Smooth muscle cell (in vitro differentiated cells): Measurements from ENCODE around the gene UCK2. TPM values are rescaled to one million over a fixed set of nuclear protein-coding genes. Genes with fewer than 3 reads are reported as not detected.
A peak's percentile ranks its signal among the peaks of the same experiment; 100 is the strongest.

Experiments
- DNase-seq: peaks from one replicate; lab custom pipeline; 2025; ENCODE audit not compliant: unreplicated experiment; lab: John Stamatoyannopoulos, UW
- H2AFZ ChIP-seq: fragments of 200-600 bp; sonication (generic); 2 replicates; pipeline ENCODE4 v1.6.0; 2016; ENCODE audit warnings: antibody characterized with exemption, low read depth, mild to moderate bottlenecking
- H3F3A ChIP-seq: fragments of 200-600 bp; sonication (generic); 2 replicates; pipeline ENCODE4 v1.6.0; 2017; ENCODE audit warnings: antibody characterized with exemption, low read depth
- H3K27ac ChIP-seq: fragments of 200-600 bp; sonication (generic); 2 replicates; pipeline ENCODE4 v1.5.1; 2016; ENCODE audit warnings: low read depth, mild to moderate bottlenecking
- H3K27me3 ChIP-seq: fragments of 200-600 bp; sonication (generic); 2 replicates; pipeline ENCODE4 v1.6.1; 2016; ENCODE audit warnings: low read depth, mild to moderate bottlenecking
- H3K36me3 ChIP-seq: fragments of 200-600 bp; sonication (generic); 2 replicates; pipeline ENCODE4 v1.5.1; 2016; ENCODE audit warnings: low read depth
- H3K4me1 ChIP-seq: fragments of 200-600 bp; sonication (generic); 2 replicates; pipeline ENCODE4 v1.5.1; 2016; ENCODE audit warnings: low read depth
- H3K4me2 ChIP-seq: fragments of 200-600 bp; sonication (generic); 2 replicates; pipeline ENCODE4 v1.6.0; 2016; ENCODE audit warnings: mild to moderate bottlenecking
- H3K4me3 ChIP-seq: fragments of 200-600 bp; sonication (generic); 2 replicates; pipeline ENCODE4 v1.5.1; 2016; ENCODE audit warnings: mild to moderate bottlenecking
- H3K79me2 ChIP-seq: fragments of 200-600 bp; sonication (generic); 2 replicates; pipeline ENCODE4 v1.6.0; 2016; ENCODE audit warnings: low read depth, mild to moderate bottlenecking
- H3K9ac ChIP-seq: fragments of 200-600 bp; sonication (generic); 2 replicates; pipeline ENCODE4 v1.6.0; 2016; ENCODE audit warnings: low read depth
- H3K9me3 ChIP-seq: fragments of 200-600 bp; sonication (generic); replicated peaks from 2 replicates; pipeline ENCODE4 v1.5.1; 2016; ENCODE audit warnings: low read depth
- H4K20me1 ChIP-seq: fragments of 200-600 bp; sonication (generic); 2 replicates; pipeline ENCODE4 v1.6.0; 2016; ENCODE audit warnings: low read depth
- CTCF ChIP-seq: fragments of 200-600 bp; sonication (generic); IDR thresholded peaks from 2 replicates; pipeline ENCODE4 v1.5.1; 2017; ENCODE audit warnings: borderline replicate concordance, mild to moderate bottlenecking, antibody characterized with exemption; ENCODE audit not compliant: insufficient read depth, poor library complexity, severe bottlenecking
- WGBS: methylation state at CpG from one replicate; pipeline ENCODE4 v1.1.7; 2016; ENCODE audit warnings: low lambda C conversion rate; 5-methylcytosine and 5-hydroxymethylcytosine counted together
- polyA plus RNA-seq: library from polyadenylated mRNA; unstranded; fragments of >200 nt; fragmentation: Nextera tagmentation; extraction: Ambion mirVana; gene quantifications from 2 replicates; pipeline ENCODE4 v1.2.1, GENCODE V29; 2016
- total RNA-seq: library from RNA; depleted of rRNA; stranded (reverse); fragments of >200 nt; gene quantifications from 2 replicates; pipeline ENCODE4 v1.2.3, GENCODE V29; 2014

UCK2 gene
- total and polyA plus RNA-seq, 2 experiments from 2014 or later, result 32.6 to 39.5 TPM

DNA sequence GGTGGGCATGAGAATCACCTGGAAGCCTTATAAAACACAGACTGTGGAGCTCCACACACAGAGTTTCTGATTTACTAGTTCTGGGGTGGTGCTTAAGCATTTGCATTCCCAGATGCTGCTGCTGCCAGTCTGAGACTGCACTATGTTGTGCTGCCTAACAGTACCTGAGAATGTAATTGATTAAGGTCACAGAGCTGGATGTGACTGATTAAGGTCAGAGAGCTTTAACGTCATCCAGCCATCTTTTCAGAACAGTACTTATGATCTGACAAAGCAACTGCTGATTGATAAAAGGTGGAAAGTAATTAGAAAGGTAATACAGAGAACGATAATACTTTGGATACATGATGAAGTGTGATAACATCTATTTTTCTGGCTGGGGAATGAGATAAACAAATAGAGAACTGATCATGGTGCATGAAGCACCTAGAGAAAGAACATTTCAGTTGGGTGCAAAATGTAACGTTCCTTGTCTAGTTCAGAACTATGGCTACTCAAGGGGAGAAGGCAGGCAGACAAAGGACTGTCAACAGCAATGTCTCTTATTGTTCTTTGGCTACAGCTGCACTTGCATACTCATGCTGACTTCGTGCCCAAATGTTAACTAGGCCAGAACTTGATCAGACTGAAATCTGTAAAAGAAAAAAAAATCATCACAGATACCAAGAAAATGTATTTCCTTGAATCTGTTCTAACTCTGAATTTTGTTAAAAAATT is 3.7 kb upstream of the UCK2 start:
- Histone ChIP-seq H3K36me3 (no peaks in the 10 kb centered on the region), H4K20me1 (no peaks in the 10 kb centered on the region), H3K4me3 (no peak overlapping the region), H3K4me1 (no peaks in the 10 kb centered on the region), H3F3A (no peaks in the 10 kb centered on the region), H2AFZ (no peak overlapping the region), H3K4me2 (no peak overlapping the region), H3K9ac (no peak overlapping the region), H3K79me2 (no peaks in the 10 kb centered on the region), H3K27ac (no peak overlapping the region), H3K27me3 (no peaks in the 10 kb centered on the region), H3K9me3 (no peaks in the 10 kb centered on the region)
- 86% methylated on average over 4 of the region's 4 CpGs for WGBS
- TF ChIP-seq CTCF, result no peak
- no peak for DNase-seq

DNA sequence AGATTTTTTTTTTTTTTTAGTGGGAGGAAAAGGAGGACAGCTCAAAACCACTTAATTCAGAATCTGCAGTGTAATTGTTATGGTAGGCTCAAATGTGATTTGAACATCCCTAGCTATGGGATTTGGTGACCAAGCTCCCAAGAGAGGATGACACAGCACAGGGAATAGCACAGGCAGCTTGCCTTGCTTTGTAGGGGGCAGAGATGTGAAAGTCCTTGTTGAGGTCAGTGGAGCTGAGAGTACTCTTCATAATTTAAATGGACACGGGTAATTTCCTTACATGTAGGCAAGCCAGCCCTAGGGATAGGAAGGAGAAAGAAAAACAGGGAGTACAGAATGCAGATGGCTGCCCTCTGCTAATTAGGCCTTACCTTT is 3.2 kb upstream of the UCK2 start:
- Histone ChIP-seq H3K79me2 (peaks cover 4% of the 10 kb centered on the region), H3K27ac (no peak overlapping the region), H3K9ac (no peak overlapping the region), H3K4me3 (no peak overlapping the region), H2AFZ (no peak overlapping the region), H3K36me3 (no peaks in the 10 kb centered on the region), H3K4me1 (peaks cover 3% of the 10 kb centered on the region), H3F3A (peaks cover 3% of the 10 kb centered on the region), H3K9me3 (no peaks in the 10 kb centered on the region), H3K4me2 (no peak overlapping the region), H4K20me1 (no peaks in the 10 kb centered on the region), H3K27me3 (no peaks in the 10 kb centered on the region)
- no peak for DNase-seq
- 65% methylated on average over 1 of the region's 1 CpG for WGBS
- no peak for TF ChIP-seq CTCF

DNA sequence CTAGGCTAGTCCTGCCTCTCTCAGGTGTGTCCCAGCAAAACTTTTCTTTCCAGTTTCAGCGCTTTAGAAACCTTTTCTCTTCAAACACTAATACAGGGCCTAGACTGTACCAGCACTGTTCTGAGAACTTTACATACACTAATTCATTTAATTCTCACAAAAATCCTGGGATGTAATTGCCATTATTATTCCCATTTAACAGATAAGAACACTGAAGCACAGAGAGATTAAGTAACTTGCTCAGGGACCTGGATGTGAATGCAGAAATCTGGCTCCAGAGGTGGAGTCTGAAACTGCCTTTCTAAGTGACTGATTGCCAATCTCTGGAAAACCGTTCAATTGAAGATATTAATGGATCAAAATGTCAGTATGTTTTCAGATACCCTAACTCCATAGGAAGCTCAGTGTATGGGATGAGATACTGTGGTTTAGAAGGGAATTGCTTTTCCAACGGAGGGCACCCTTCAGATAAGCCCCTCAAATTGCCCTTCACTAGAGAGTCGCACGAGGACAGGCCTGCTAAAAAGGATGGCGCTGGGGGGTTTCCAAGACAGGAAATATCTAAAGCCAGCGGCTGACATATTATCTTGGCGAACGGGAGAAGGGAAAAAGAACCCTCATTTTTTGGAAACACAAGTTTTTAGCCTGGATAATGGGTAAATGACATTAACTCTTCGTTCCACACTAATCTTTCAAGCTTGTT is 698 bp upstream of the UCK2 start:
- peak overlapping the region; percentile 92 for H3K4me2 ChIP-seq
- H3K36me3 ChIP-seq, result no peaks in the 10 kb centered on the region
- peaks cover 4% of the 10 kb centered on the region for H3F3A ChIP-seq
- peak overlapping the region; percentile 58 for H2AFZ ChIP-seq
- peaks cover 9% of the 10 kb centered on the region for H3K4me1 ChIP-seq
- 27% methylated on average over 10 of the region's 10 CpGs for WGBS
- H3K4me3 ChIP-seq, result peak overlapping the region; percentile 86
- H3K9ac ChIP-seq, result peak overlapping the region; percentile 63
- DNase-seq, result no peak
- peak overlapping the region; percentile 73 for H3K27ac ChIP-seq
- no peaks in the 10 kb centered on the region for H3K9me3 ChIP-seq
- H3K79me2 ChIP-seq, result peaks cover 28% of the 10 kb centered on the region
- H4K20me1 ChIP-seq, result no peaks in the 10 kb centered on the region
- H3K27me3 ChIP-seq, result no peaks in the 10 kb centered on the region
- no peak for TF ChIP-seq CTCF
